ENCODE results near the gene SRGAP1.

The SRGAP1 gene

GRCh38 chr12:63846238-63846967 is 1.9 kb downstream of the SRGAP1 start:
- Mint-ChIP-seq H3K27ac (peak overlapping the region; percentile 92 to 98 (median 94)), H3K4me3 (peak overlapping the region; percentile 99 to 100 (median 99)), H3K9me3 (no peaks in the 10 kb centered on the region), H3K27me3 (ENCODE audit: low read depth) (no peaks in the 10 kb centered on the region), H3K36me3 (ENCODE audit: low read depth) (peaks cover 5% of the 10 kb centered on the region), H3K4me1 (peaks cover 40% of the 10 kb centered on the region)
- TF ChIP-seq CTCF (IDR thresholded peaks at IDR 0.05; ENCODE audit: unreplicated experiment in 3 of 3): peak in 1 of 3 experiments; percentile 15

- peak overlapping the region; percentile 55 to 58 (median 58) for H3K4me3 Mint-ChIP-seq
- H3K27me3 Mint-ChIP-seq (ENCODE audit: low read depth): no peaks in the 10 kb centered on the region
- peaks cover 46% of the 10 kb centered on the region for H3K4me1 Mint-ChIP-seq
- TF ChIP-seq CTCF (IDR thresholded peaks at IDR 0.05; ENCODE audit: unreplicated experiment in 3 of 3): no peak
- peaks cover 5% of the 10 kb centered on the region for H3K36me3 Mint-ChIP-seq (ENCODE audit: low read depth)
- no peaks in the 10 kb centered on the region for H3K9me3 Mint-ChIP-seq
- H3K27ac Mint-ChIP-seq: peak overlapping the region; percentile 66 to 90 (median 76)
Measured at GRCh38 chr12:63848450-63848849, 4.0 kb downstream of the SRGAP1 start.

- TF ChIP-seq CTCF (IDR thresholded peaks at IDR 0.05; ENCODE audit: unreplicated experiment in 3 of 3): no peak
- H3K36me3 Mint-ChIP-seq (ENCODE audit: low read depth): peaks cover 5% of the 10 kb centered on the region
- H3K27me3 Mint-ChIP-seq (ENCODE audit: low read depth): no peaks in the 10 kb centered on the region
- H3K9me3 Mint-ChIP-seq: no peaks in the 10 kb centered on the region
- peak overlapping the region; percentile 49 to 90 (median 66) for H3K27ac Mint-ChIP-seq
- peaks cover 46% of the 10 kb centered on the region for H3K4me1 Mint-ChIP-seq
- peak overlapping the region in 2 of 3 experiments; percentile 2 to 37 for H3K4me3 Mint-ChIP-seq
Measured at GRCh38 chr12:63849106-63849620, 4.7 kb downstream of the SRGAP1 start.

DNA sequence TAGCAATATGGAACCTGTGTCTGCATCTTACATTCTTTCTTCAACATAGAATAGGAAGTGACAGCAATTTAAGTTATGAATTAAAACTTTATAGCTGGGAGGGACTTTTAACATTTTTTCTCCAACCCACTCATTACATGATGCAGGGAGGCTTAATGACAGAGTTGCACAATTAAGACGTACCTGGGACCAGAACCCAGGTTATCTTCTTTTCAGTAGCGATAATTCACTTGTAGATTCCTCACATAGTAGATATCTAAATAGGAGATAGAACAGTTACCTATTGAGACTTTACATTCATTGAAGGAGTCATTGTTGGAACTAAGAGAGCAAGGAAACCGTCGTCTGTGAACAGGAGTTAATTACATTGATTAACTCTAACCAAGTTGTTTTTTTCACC is 5.1 kb downstream of the SRGAP1 start:
- peaks cover 46% of the 10 kb centered on the region for H3K4me1 Mint-ChIP-seq
- no peak for TF ChIP-seq CTCF (IDR thresholded peaks at IDR 0.05; ENCODE audit: unreplicated experiment in 3 of 3)
- peak overlapping the region in 1 of 3 experiments; percentile 37 for H3K4me3 Mint-ChIP-seq
- peak overlapping the region; percentile 49 to 90 (median 66) for H3K27ac Mint-ChIP-seq
- H3K27me3 Mint-ChIP-seq (ENCODE audit: low read depth): no peaks in the 10 kb centered on the region
- H3K36me3 Mint-ChIP-seq (ENCODE audit: low read depth): peaks cover 5% of the 10 kb centered on the region
- no peaks in the 10 kb centered on the region for H3K9me3 Mint-ChIP-seq

DNA sequence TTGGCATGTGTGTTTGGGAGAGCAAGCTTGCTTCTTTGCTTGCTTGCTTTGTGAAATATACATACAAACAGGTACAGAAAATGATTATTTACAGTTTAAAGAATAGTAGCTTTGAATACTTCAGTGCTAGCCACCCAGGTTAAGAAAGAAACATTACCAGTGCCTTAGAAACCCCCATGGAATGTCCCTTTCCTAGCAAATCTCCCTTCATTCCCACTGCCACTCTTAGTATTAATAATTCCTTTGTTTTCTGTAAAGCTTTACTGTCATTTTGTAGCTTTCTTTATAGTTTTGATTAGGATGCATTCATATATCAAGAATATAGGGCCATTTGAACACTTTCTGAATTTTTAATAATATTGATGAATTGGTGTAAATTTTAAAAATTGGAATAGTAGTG is 9.5 kb downstream of the SRGAP1 start:
- Mint-ChIP-seq H3K27ac (peak overlapping the region; percentile 52 to 96 (median 90)), H3K9me3 (no peaks in the 10 kb centered on the region), H3K4me1 (peaks cover 17% of the 10 kb centered on the region), H3K27me3 (ENCODE audit: low read depth) (no peaks in the 10 kb centered on the region), H3K36me3 (ENCODE audit: low read depth) (peaks cover 5% of the 10 kb centered on the region), H3K4me3 (no peak overlapping the region)
- TF ChIP-seq CTCF (IDR thresholded peaks at IDR 0.05; ENCODE audit: unreplicated experiment in 3 of 3): no peak

GRCh38 chr12:63855299-63855698 is 10.8 kb downstream of the SRGAP1 start:
- no peaks in the 10 kb centered on the region for H3K27me3 Mint-ChIP-seq (ENCODE audit: low read depth)
- no peak for TF ChIP-seq CTCF (IDR thresholded peaks at IDR 0.05; ENCODE audit: unreplicated experiment in 3 of 3)
- H3K4me1 Mint-ChIP-seq: peaks cover 6% of the 10 kb centered on the region
- H3K4me3 Mint-ChIP-seq: no peak overlapping the region
- H3K9me3 Mint-ChIP-seq: no peaks in the 10 kb centered on the region
- H3K27ac Mint-ChIP-seq: peak overlapping the region in 2 of 3 experiments; percentile 84 to 86
- no peaks in the 10 kb centered on the region for H3K36me3 Mint-ChIP-seq (ENCODE audit: low read depth)

Measured in nephron (organoid).